H1 (cell line): Measurements from ENCODE around the gene TP73. TPM values are rescaled to one million over a fixed set of nuclear protein-coding genes. Genes with fewer than 3 reads are reported as not detected.
A peak's percentile ranks its signal among the peaks of the same experiment; 100 is the strongest.

Experiments
- CTCF ChIA-PET: fragments of 300-600 bp; sonication (Branson Sonifier 250); formaldehyde crosslinking; loops from one replicate; lab custom pipeline; 2021; ENCODE audit not compliant: partially characterized antibody; lab: Charles Lee
- POLR2A ChIA-PET: fragments of 300-600 bp; sonication (Branson Sonifier 250); formaldehyde crosslinking; loops from one replicate; lab custom pipeline; 2021; ENCODE audit warnings: inconsistent platforms; ENCODE audit not compliant: partially characterized antibody; lab: Charles Lee
- DNase-seq, 2 experiments: peaks; one replicate each; pipeline versions ENCODE4 v3.0.0 to v3.0.0-alpha.2; 2010 to 2022; ENCODE audit warnings: low spot score in 2 of 2, low read depth in 1 of 2, mixed read lengths in 1 of 2
- FAIRE-seq: peaks from 2 replicates; lab custom pipeline; 2011; peaks lifted over from hg19 to GRCh38; lab: Jason Lieb, UNC
- H2AFZ ChIP-seq: 2 replicates; pipeline ENCODE4 v1.8.1; 2012; ENCODE audit warnings: low read length, inconsistent platforms
- H2AK5ac ChIP-seq: 2 replicates; pipeline ENCODE4 v1.6.1; 2013; ENCODE audit warnings: low read depth, low read length
- H2BK120ac ChIP-seq: replicated peaks from 2 replicates; pipeline ENCODE3; 2013; ENCODE audit warnings: low read depth, low read length, inconsistent platforms
- H2BK12ac ChIP-seq: 2 replicates; pipeline ENCODE4 v1.6.1; 2013; ENCODE audit warnings: low read depth, low read length
- H2BK15ac ChIP-seq: 2 replicates; pipeline ENCODE4 v1.6.1; 2013; ENCODE audit warnings: low read length
- H2BK20ac ChIP-seq: 2 replicates; pipeline ENCODE4 v1.6.1; 2013; ENCODE audit warnings: low read length
- H2BK5ac ChIP-seq: 2 replicates; pipeline ENCODE4 v1.6.1; 2013; ENCODE audit warnings: low read depth, low read length
- H3K14ac ChIP-seq: 2 replicates; pipeline ENCODE4 v1.6.1; 2013; ENCODE audit warnings: inconsistent platforms; ENCODE audit not compliant: insufficient read length
- H3K18ac ChIP-seq: 2 replicates; pipeline ENCODE4 v1.6.1; 2013; ENCODE audit warnings: low read length; ENCODE audit errors: extremely low read depth
- H3K23ac ChIP-seq: 2 replicates; pipeline ENCODE4 v1.6.1; 2013; ENCODE audit warnings: inconsistent platforms; ENCODE audit not compliant: insufficient read length
- H3K23me2 ChIP-seq: 2 replicates; pipeline ENCODE4 v1.6.1; 2013; ENCODE audit warnings: low read depth, low read length
- H3K27ac ChIP-seq: 2 replicates; pipeline ENCODE4 v1.6.1; 2011; ENCODE audit warnings: low read depth, low read length, inconsistent platforms
- H3K27me3 ChIP-seq, 4 experiments: replicated peaks in 1 of 4; 1 replicate in 1 of 4; 2 replicates in 3 of 4; pipeline versions ENCODE4 v1.6.1 to v1.8.1; 2011 to 2013; ENCODE audit warnings: low read length in 3 of 4, mild to moderate bottlenecking in 3 of 4, inconsistent platforms in 2 of 4, mixed read lengths in 2 of 4, moderate library complexity in 1 of 4; ENCODE audit not compliant: control insufficient read depth in 3 of 4, insufficient read depth in 3 of 4; ENCODE audit errors: extremely low read depth in 1 of 4
- H3K36me3 ChIP-seq, 4 experiments: 2 replicates each; pipeline versions ENCODE4 v1.6.1 to v1.8.1; 2011 to 2013; ENCODE audit warnings: mild to moderate bottlenecking in 4 of 4, low read length in 3 of 4, moderate library complexity in 2 of 4, control low read depth in 1 of 4, inconsistent platforms in 1 of 4; ENCODE audit not compliant: insufficient read depth in 4 of 4, control insufficient read depth in 2 of 4
- H3K4ac ChIP-seq: replicated peaks from 2 replicates; pipeline ENCODE3; 2013; ENCODE audit warnings: low read length, low read depth, mixed read lengths, inconsistent platforms; ENCODE audit not compliant: insufficient read length
- H3K4me1 ChIP-seq, 4 experiments: replicated peaks in 1 of 4; 1 replicate in 1 of 4; 2 replicates in 3 of 4; pipeline versions ENCODE4 v1.6.1 to v1.8.1; 2011 to 2013; ENCODE audit warnings: low read length in 3 of 4, inconsistent platforms in 2 of 4, mixed read lengths in 1 of 4; ENCODE audit not compliant: insufficient read depth in 4 of 4, control insufficient read depth in 3 of 4
- H3K4me2 ChIP-seq, 2 experiments: 2 replicates each; pipeline versions ENCODE4 v1.6.1 to v1.8.1; 2011 to 2013; ENCODE audit warnings: low read depth in 2 of 2, low read length in 2 of 2, control low read depth in 1 of 2, inconsistent platforms in 1 of 2, mild to moderate bottlenecking in 1 of 2; ENCODE audit not compliant: insufficient read depth in 1 of 2
- H3K4me3 ChIP-seq, 4 experiments: fragments of 200-600, 300-600 bp in 1 of 4; sonication (generic), shearing (Covaris generic), sonication (Bioruptor Twin) in 1 of 4; 2 replicates each; pipeline versions ENCODE4 v1.5.1 to v1.8.1; 2011 to 2016; ENCODE audit warnings: low read length in 4 of 4, low read depth in 3 of 4, control low read depth in 2 of 4, inconsistent platforms in 2 of 4, mild to moderate bottlenecking in 2 of 4, mixed read lengths in 1 of 4, moderate library complexity in 1 of 4; ENCODE audit not compliant: insufficient read depth in 2 of 4; ENCODE audit errors: extremely low read depth in 1 of 4
- H3K56ac ChIP-seq: replicated peaks from 2 replicates; pipeline ENCODE3; 2013; ENCODE audit warnings: low read depth, mild to moderate bottlenecking, mixed read lengths, low read length, inconsistent platforms; ENCODE audit not compliant: insufficient read length
- H3K79me1 ChIP-seq: 2 replicates; pipeline ENCODE4 v1.6.1; 2013; ENCODE audit warnings: low read depth, low read length, control low read depth
- H3K79me2 ChIP-seq, 2 experiments: 2 replicates each; pipeline versions ENCODE4 v1.6.1 to v1.8.1; 2012 to 2013; ENCODE audit warnings: low read length in 2 of 2, mild to moderate bottlenecking in 2 of 2, inconsistent platforms in 1 of 2; ENCODE audit not compliant: insufficient read depth in 2 of 2, control insufficient read depth in 1 of 2
- H3K9ac ChIP-seq, 4 experiments: replicated peaks in 1 of 4; 1 replicate in 1 of 4; 2 replicates in 3 of 4; pipeline versions ENCODE4 v1.6.1 to v1.8.1; 2011 to 2013; ENCODE audit warnings: low read depth in 3 of 4, low read length in 3 of 4, control low read depth in 2 of 4, mild to moderate bottlenecking in 2 of 4, moderate library complexity in 2 of 4, inconsistent platforms in 1 of 4; ENCODE audit errors: extremely low read depth in 1 of 4
- H3K9me3 ChIP-seq, 2 experiments: 2 replicates each; pipeline versions ENCODE4 v1.6.1 to v1.8.1; 2012 to 2013; ENCODE audit warnings: mild to moderate bottlenecking in 2 of 2, moderate library complexity in 2 of 2, control low read depth in 1 of 2, inconsistent platforms in 1 of 2, low read depth in 1 of 2, low read length in 1 of 2, mixed read lengths in 1 of 2; ENCODE audit not compliant: insufficient read depth in 2 of 2
- H4K20me1 ChIP-seq, 2 experiments: replicated peaks in 1 of 2; 2 replicates each; pipeline versions ENCODE3 to v1.8.1; 2011 to 2013; ENCODE audit warnings: inconsistent platforms in 2 of 2, low read length in 2 of 2, mild to moderate bottlenecking in 1 of 2; ENCODE audit not compliant: insufficient read depth in 2 of 2, control insufficient read depth in 1 of 2
- H4K5ac ChIP-seq: 2 replicates; pipeline ENCODE4 v1.6.1; 2013; ENCODE audit warnings: low read length, low read depth, mixed read lengths, inconsistent platforms; ENCODE audit not compliant: insufficient read length
- H4K8ac ChIP-seq: 2 replicates; pipeline ENCODE4 v1.8.0; 2013; ENCODE audit warnings: mild to moderate bottlenecking, moderate library complexity, low read length, inconsistent platforms; ENCODE audit not compliant: insufficient read depth; ENCODE audit errors: extremely low read depth
- H4K91ac ChIP-seq: replicated peaks from 2 replicates; pipeline ENCODE3; 2013; ENCODE audit warnings: low read length, mixed read lengths, inconsistent platforms; ENCODE audit not compliant: insufficient read length
- CEBPB ChIP-seq: IDR thresholded peaks from 2 replicates; pipeline ENCODE4 v1.6.1; 2012; ENCODE audit warnings: low read depth, low read length
- CTCF ChIP-seq, 3 experiments: IDR thresholded peaks; 1 replicate in 2 of 3; 2 replicates in 1 of 3; pipeline versions ENCODE4 v1.5.1 to v1.6.1; 2011; ENCODE audit warnings: low read length in 3 of 3, mild to moderate bottlenecking in 3 of 3, inconsistent platforms in 2 of 3, low read depth in 1 of 3, moderate library complexity in 1 of 3; ENCODE audit not compliant: insufficient read depth in 1 of 3; ENCODE audit errors: control extremely low read depth in 1 of 3
- RFX5 ChIP-seq: IDR thresholded peaks from 2 replicates; pipeline ENCODE4 v1.6.1; 2011; ENCODE audit warnings: low read depth, low read length, improper control_type of control experiment, borderline replicate concordance
- WGBS, 2 experiments: shearing (Covaris generic) in 1 of 2; methylation state at CpG; one replicate each; pipeline versions ENCODE4 v1.1.6 to v1.1.7; 2013 to 2015; ENCODE audit warnings: low lambda C conversion rate in 2 of 2, mixed read lengths in 2 of 2, inconsistent platforms in 1 of 2, low coverage in 1 of 2, missing lambda C conversion rate in 1 of 2; ENCODE audit not compliant: insufficient replicate concordance in 2 of 2, insufficient coverage in 1 of 2, insufficient read length in 1 of 2; ENCODE audit errors: extremely low coverage in 1 of 2, missing lambda C conversion rate in 1 of 2; 5-methylcytosine and 5-hydroxymethylcytosine counted together
- polyA plus RNA-seq, 7 experiments: library from polyadenylated mRNA; depleted of rRNA in 3 of 7; stranded (reverse) in 5 of 7; unstranded in 2 of 7; fragments of >200 nt in 5 of 7; fragments of 200-250 nt in 2 of 7; gene quantifications; 1 replicate in 5 of 7; 2 replicates in 1 of 7; 4 replicates in 1 of 7; pipeline versions ENCODE4 v1.2.1 to v1.2.3, GENCODE V29; 2011 to 2013; ENCODE audit warnings: missing spikeins in 2 of 7, mixed read lengths in 2 of 7
- total RNA-seq: library from RNA; stranded (reverse); fragmentation: NEBNext Ultra II Directional; extraction: Animal tissue kit (Norgen Biotek cat#: 25700); gene quantifications from 2 replicates; pipeline ENCODE4 v1.2.1, GENCODE V29; 2021

Gene TP73
- total and polyA plus RNA-seq, 2 of the 8 experiments (the other 6 are each of a cell fraction or from before 2014, with no cell fraction given) = 2.6 to 3.1 TPM

- Histone ChIP-seq H3K9ac (no peak overlapping the region), H3K4me1 (peaks cover 4 to 22% (median 19%) of the 10 kb centered on the region in 4 experiments), H3K79me1 (no peaks in the 10 kb centered on the region), H3K79me2 (no peaks in the 10 kb centered on the region), H2BK120ac (no peak overlapping the region), H4K5ac (no peak overlapping the region), H3K23ac (no peak overlapping the region), H2BK12ac (no peak overlapping the region), H3K56ac (no peak overlapping the region), H4K91ac (no peak overlapping the region), H3K9me3 (no peaks in the 10 kb centered on the region), H3K4me3 (no peak overlapping the region), H2BK20ac (no peak overlapping the region), H4K20me1 (peaks cover 6% of the 10 kb centered on the region in 2 experiments), H3K4ac (no peak overlapping the region), H3K27ac (no peak overlapping the region), H2BK5ac (no peak overlapping the region), H3K27me3 (peaks cover 0 to 8% (median 5%) of the 10 kb centered on the region in 4 experiments; a peak in 4 of 7 replicates), H4K8ac (peak overlapping the region; percentile 57; the same call in 1 of the 2 replicates), H3K14ac (no peak overlapping the region), H2AFZ (no peak overlapping the region), H3K4me2 (no peak overlapping the region), H2BK15ac (no peak overlapping the region), H3K23me2 (no peaks in the 10 kb centered on the region; the same call in 1 of the 2 replicates), H2AK5ac (no peak overlapping the region), H3K18ac (no peak overlapping the region), H3K36me3 (no peaks in the 10 kb centered on the region)
- DNase-seq (no peak), FAIRE-seq (no peak)
- CTCF ChIA-PET = interaction anchor here (0.9 to 4.7 kb wide), 4 partner anchors 17 to 286 kb away, joined by 4 to 24 read pairs (median 4); no protein-coding TSS in a partner anchor
- POLR2A ChIA-PET = no interaction called here
- no peak for TF ChIP-seq CEBPB
- TF ChIP-seq CTCF (IDR thresholded peaks at IDR 0.05; ENCODE audit: control extremely low read depth in 1 of 3, insufficient read depth in 1 of 3, low read depth in 1 of 3, low read length in 3 of 3) = no peak
- TF ChIP-seq RFX5 = no peak
- WGBS, 2 experiments = 87% methylated on average over 24 of the region's 28 CpGs; no CpG with 5 or more reads in 1 of the 2 experiments
Observed at GRCh38 chr1:3703786-3704371, 51.6 kb downstream of the TP73 start.
